Nephron (organoid): ENCODE data around the gene CIDEB.

Experiments used
- H3K27ac Mint-ChIP-seq, 3 experiments: 2 replicates each; pipeline ENCODE4 v1.8.0; 2020; ENCODE audit warnings: mixed read lengths in 3 of 3, mild to moderate bottlenecking in 2 of 3, moderate library complexity in 1 of 3
- H3K27me3 Mint-ChIP-seq: 2 replicates; pipeline ENCODE4 v1.8.0; 2021; ENCODE audit warnings: low read depth, mild to moderate bottlenecking, moderate library complexity, mixed read lengths
- H3K36me3 Mint-ChIP-seq: 2 replicates; pipeline ENCODE4 v1.8.0; 2020; ENCODE audit warnings: low read depth, mixed read lengths
- H3K4me1 Mint-ChIP-seq: 2 replicates; pipeline ENCODE4 v1.8.0; 2020; ENCODE audit warnings: mixed read lengths
- H3K4me3 Mint-ChIP-seq, 3 experiments: 2 replicates each; pipeline ENCODE4 v1.8.0; 2020; ENCODE audit warnings: mild to moderate bottlenecking in 3 of 3, mixed read lengths in 3 of 3, moderate library complexity in 2 of 3
- H3K9me3 Mint-ChIP-seq: 2 replicates; pipeline ENCODE4 v1.8.0; 2020; ENCODE audit warnings: mixed read lengths
- CTCF ChIP-seq, 3 experiments: fragments of 200-600 bp; sonication (generic); IDR thresholded peaks; one replicate each; pipeline ENCODE4 v1.5.0; 2021; ENCODE audit warnings: antibody characterized with exemption in 3 of 3; ENCODE audit not compliant: unreplicated experiment in 3 of 3

The CIDEB gene

DNA sequence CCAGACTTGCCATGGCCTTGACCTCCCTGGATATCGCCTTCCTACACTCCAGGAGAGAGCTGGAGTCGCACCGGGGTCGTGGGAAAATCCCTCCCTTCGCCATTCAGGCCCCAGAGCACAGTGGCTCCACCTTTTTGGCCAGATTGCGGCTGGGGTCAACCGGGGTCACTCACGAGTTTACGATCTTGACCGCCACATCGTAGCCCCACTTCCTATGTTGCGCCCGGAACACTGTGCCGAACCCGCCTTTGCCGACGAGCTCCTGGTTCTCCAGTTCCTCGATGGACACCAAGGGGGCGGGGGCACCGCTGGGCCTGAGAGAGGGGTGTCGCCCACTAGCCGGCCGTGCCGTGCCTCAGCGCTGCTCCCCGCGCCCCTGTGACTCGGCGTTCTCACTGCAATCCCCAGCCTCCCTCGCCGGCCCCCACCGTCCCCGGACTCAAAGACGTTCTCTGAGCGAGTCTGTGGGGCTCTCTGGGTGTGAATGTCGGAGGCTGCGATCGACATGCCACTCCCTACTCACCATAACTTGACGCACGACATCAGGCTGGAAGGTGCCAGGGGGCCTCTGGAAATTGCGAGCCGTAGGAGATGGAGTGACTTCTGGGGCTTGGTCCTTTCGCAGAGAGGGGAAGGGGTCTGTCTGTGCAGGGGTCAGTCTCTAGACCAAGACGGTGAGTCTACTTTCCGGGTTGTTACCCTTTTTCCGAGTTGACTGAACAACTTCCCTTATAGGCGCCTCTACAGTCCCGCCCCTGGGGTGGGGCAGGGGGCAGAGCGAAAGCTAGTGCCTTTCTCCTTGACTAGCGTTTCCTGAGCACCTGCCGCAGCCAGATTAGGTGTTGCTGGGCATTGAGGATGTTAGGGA, 31.7 kb upstream of the CIDEB start, which contains the start of gene RIPK3:
Gene RIPK3, minus strand, starts transcription at position 708 of the 868 bp plus-strand sequence. Its CDS starts 165 bp downstream, at position 543.
- Mint-ChIP-seq H3K36me3 (no peaks in the 10 kb centered on the region), H3K27me3 (peaks cover 84% of the 10 kb centered on the region), H3K4me1 (peaks cover 12% of the 10 kb centered on the region), H3K9me3 (no peaks in the 10 kb centered on the region), H3K4me3 (peak within 1 kb of the TSS; percentile 75 to 77 (median 77)), H3K27ac (no peak within 1 kb of the TSS)
- TF ChIP-seq CTCF (IDR thresholded peaks at IDR 0.05; ENCODE audit: unreplicated experiment in 3 of 3): no peak

DNA sequence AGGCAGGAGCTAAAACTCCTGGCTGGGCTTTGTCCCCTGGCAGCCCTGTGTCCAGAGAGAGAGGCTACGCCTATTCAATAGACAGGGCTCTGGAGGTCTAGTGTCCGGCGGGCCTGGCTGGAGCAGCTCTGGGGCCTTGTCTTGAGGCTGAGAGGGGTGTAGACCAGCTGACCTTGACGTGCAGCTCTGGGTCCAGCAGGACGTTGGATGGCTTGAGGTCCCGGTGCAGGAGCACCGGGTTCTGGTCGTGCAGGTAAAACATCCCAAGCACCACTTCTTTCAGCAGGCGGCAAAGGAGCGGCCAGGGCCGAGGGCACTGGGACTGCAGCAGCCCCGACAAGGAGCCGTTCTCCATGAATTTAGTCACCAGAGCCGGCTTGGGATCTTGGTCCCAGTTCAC, 31.1 kb upstream of the CIDEB start:
- Mint-ChIP-seq H3K36me3 (no peaks in the 10 kb centered on the region), H3K27ac (no peak overlapping the region), H3K27me3 (peaks cover 87% of the 10 kb centered on the region), H3K4me1 (peaks cover 12% of the 10 kb centered on the region), H3K9me3 (no peaks in the 10 kb centered on the region), H3K4me3 (peak overlapping the region in 2 of 3 experiments; percentile 12 to 77)
- no peak for TF ChIP-seq CTCF (IDR thresholded peaks at IDR 0.05; ENCODE audit: unreplicated experiment in 3 of 3)

- no peak for TF ChIP-seq CTCF (IDR thresholded peaks at IDR 0.05; ENCODE audit: unreplicated experiment in 3 of 3)
- H3K36me3 Mint-ChIP-seq: no peaks in the 10 kb centered on the region
Observed at GRCh38 chr14:24337824-24338175, 30.0 kb upstream of the CIDEB start.

GRCh38 chr14:24337144-24337823, 29.5 kb upstream of the CIDEB start:
- Mint-ChIP-seq H3K27ac (no peak overlapping the region), H3K4me3 (no peak overlapping the region), H3K27me3 (peaks cover 97% of the 10 kb centered on the region), H3K4me1 (peaks cover 13% of the 10 kb centered on the region), H3K36me3 (no peaks in the 10 kb centered on the region), H3K9me3 (no peaks in the 10 kb centered on the region)
- no peak for TF ChIP-seq CTCF (IDR thresholded peaks at IDR 0.05; ENCODE audit: unreplicated experiment in 3 of 3)

More at GRCh38 chr14:24337824-24338175, 30.0 kb upstream of the CIDEB start:
- no peak overlapping the region for H3K27ac Mint-ChIP-seq
- H3K4me3 Mint-ChIP-seq: peak overlapping the region; percentile 6 to 40 (median 8)
- H3K4me1 Mint-ChIP-seq: peaks cover 12% of the 10 kb centered on the region
- peaks cover 96% of the 10 kb centered on the region for H3K27me3 Mint-ChIP-seq
- no peaks in the 10 kb centered on the region for H3K9me3 Mint-ChIP-seq

GRCh38 chr14:24335461-24336171, 27.8 kb upstream of the CIDEB start:
- Mint-ChIP-seq H3K36me3 (no peaks in the 10 kb centered on the region), H3K4me3 (peak overlapping the region; percentile 46 to 78 (median 73)), H3K27ac (peak overlapping the region in 1 of 3 experiments; percentile 61), H3K9me3 (no peaks in the 10 kb centered on the region), H3K27me3 (peaks cover 100% of the 10 kb centered on the region), H3K4me1 (peaks cover 18% of the 10 kb centered on the region)
- no peak for TF ChIP-seq CTCF (IDR thresholded peaks at IDR 0.05; ENCODE audit: unreplicated experiment in 3 of 3)
